Activated CD8-positive, alpha-beta memory T cell treated with anti-CD3 and anti-CD28 coated beads for 1 hour (primary cell): ENCODE data around the gene GFRA1.

Experiments used
- DNase-seq, 2 donors: peaks; one replicate each; pipeline ENCODE4 v3.0.0-alpha.2; 2020; ENCODE audit warnings: low read depth in 1 of 2; ENCODE audit errors: extremely low read depth in 1 of 2

The GFRA1 gene

GRCh38 chr10:116271593-116272439, 1.2 kb downstream of the GFRA1 start:
- no peak for DNase-seq

GRCh38 chr10:116270771-116271592, 2.0 kb downstream of the GFRA1 start:
- no peak for DNase-seq

- DNase-seq, result no peak
These were observed 2.8 kb downstream of the GFRA1 start for GRCh38 chr10:116270126-116270770.

- no peak for DNase-seq
These were observed 3.4 kb downstream of the GFRA1 start for GRCh38 chr10:116269619-116270018.

DNA sequence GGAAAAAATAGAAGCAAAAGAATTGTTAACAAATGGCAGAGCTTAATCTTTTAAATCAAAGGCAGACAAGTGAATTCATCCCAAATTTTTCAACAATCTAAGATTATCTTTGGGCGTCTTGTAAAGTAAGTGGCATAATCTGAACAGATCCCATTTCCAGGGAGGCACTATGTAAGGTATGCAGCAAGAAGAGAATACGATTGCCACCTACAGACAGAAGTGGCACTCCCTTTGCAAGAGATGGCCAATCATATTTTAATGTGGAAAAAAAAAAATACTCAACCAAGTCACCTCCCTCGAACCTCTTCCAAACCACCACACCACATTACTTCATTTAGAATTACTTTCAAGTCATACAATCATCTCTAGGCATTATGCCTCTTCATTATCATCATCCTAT, 4.0 kb downstream of the GFRA1 start:
- no peak for DNase-seq

GRCh38 chr10:116265686-116266085, 7.3 kb downstream of the GFRA1 start:
- no peak for DNase-seq

DNA sequence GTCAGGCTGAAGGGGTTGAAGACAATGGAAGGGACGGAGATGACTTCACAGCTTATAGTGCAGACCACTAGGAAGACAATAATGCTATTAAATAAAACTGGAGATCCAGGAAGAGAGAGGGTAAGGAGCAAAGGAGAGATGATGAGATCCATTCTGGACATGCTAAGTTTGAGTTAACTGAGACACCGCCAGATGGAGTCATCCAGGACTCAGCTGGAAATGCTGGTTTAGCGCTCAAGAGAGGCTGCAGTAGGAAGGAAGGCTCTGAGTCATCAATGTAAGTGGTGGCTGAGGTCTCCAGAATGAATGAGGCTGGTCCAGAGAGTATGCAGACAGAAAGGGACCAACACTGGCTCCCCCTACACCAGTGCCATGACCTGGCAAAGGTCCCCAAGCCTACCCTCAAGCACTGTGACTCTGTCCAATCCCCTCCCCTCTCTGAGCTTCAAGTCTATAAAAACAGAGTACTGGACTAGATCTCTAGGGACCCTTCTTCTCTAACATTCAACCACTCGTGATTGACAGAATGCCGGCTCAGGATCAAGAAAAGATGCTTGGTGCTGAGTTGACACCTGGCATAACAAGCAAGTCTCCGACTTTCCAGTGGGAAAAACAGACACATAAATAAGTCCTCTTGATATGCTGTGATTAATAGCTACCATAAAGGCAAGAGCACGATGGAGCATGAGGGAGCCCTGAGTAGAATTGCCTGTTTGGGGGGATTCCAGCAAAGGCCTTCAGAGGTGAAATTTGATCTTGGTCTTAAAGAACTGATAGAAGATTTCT, 8.9 kb downstream of the GFRA1 start:
- DNase-seq, result no peak

DNA sequence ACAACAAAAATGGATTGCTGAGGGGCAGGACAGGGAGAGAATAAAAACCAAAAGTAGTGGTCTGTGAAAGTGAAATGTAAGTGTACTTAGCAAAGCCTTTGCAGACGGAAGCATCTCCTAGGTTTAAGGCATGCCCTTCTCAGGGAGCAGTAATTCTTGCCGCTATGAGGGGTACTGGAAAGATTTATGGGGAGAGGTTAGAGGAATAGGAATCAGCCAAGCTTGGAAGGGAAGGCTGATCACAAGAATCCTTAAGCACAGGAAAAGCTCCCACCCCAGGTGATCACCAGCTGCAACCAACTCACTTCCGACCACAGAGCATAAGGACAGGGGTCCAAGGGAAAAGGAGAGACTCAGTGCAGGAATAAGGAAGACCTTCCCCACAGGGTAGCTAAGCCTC, 10.3 kb downstream of the GFRA1 start:
- no peak for DNase-seq

GRCh38 chr10:116260599-116260998, 12.4 kb downstream of the GFRA1 start:
- DNase-seq, result no peak

GRCh38 chr10:116259638-116260037, 13.4 kb downstream of the GFRA1 start:
- DNase-seq, result no peak

DNA sequence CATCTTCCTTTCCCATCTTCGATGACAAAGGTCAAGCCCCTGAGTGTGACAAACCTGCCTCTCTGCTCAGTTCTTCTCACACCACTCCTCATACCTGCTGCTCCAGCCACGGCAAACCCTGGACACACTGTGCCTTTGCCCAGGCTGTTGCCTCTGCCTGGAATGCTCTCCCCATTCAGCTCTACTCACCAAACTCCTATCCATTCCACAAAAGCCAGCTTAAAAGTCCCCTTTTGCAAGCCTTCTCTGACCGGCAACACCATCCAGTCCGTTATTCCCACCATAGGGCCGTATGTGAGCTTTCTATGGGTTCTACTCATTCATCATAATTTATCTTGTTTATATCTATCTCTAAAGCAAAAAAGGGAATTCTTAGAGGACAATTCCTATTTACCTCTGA, 15.2 kb downstream of the GFRA1 start:
- no peak for DNase-seq

DNA sequence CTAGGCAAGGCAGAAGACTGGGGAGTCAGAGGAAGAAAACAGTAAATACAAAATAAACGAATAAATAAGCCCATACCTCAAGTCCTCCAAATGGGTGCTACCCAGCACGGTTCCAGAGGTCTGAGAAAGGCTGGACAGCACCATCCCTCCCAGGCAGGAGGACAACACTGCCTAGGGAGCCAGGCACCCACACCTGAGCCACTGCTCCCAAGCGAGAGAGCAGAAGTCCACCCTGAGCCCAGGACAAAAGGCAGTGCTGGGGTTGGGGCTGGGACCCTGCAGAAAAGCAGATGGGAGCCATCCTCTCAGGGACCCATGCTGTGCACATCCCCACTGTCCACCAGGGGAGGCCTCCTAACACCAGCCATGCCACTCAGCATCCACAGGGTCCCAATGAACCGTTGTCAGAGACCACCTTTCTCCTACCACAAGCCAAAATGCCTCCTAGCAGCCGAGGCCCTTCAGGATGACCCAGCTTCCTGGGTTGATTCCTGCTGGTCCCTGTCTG, 16.2 kb downstream of the GFRA1 start:
- DNase-seq, result no peak

- no peak for DNase-seq
These were observed 16.9 kb downstream of the GFRA1 start for GRCh38 chr10:116255886-116256751.

DNA sequence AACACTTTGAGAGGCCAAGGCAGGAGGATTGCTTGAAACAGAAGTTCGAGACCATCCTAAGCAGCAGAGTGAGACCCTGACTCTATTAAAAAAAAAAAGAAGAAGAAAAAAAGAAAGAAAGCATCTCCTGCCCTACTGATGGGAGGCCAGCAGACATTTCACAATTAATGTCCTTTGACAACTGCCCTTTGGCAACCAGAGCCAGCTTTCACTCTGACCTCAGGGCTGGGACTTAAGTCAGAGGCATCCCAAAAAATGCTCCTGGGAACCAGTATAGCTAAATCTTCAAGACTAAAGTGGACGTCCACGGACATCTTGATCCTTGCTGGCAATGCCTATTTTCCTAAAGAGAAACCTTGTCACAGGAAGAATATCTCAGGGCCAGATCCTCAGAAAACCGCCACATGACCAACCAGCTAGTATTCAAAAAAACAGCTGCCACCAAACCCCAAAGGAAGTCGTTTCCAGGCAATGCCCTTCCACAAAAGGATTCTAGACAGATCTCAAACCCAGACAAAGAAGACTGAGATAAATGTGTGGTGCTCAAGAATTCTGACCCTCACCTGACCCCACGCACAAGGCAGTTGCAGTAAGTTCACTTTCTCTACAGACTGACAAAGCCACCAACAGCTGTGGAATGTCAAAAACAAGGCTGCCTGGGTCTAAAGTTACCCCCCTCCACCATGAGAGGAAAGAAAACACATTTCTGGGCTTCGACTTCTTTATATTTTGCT, 18.4 kb downstream of the GFRA1 start:
- DNase-seq, result no peak

DNA sequence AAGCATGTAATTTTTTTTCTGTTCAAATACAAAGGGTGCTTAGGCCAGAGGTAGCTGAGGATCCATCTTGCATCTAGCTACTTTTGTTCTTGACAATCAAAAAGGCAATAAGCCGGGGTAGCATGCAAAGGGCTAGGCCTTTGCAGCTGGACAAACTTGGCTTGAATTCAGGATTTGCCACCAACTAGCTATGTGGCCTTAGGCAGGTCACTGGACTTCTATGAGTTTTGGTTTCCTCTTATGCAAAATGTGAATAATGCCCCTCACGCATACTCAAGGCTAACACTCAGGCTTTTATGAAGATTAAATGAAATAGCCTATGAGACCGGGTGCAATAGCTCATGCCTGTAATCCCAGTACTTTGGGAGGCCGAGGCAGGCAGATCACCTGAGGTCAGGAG, 19.3 kb downstream of the GFRA1 start:
- no peak for DNase-seq

- no peak for DNase-seq
These were observed 21.2 kb downstream of the GFRA1 start for GRCh38 chr10:116251602-116252395.

DNA sequence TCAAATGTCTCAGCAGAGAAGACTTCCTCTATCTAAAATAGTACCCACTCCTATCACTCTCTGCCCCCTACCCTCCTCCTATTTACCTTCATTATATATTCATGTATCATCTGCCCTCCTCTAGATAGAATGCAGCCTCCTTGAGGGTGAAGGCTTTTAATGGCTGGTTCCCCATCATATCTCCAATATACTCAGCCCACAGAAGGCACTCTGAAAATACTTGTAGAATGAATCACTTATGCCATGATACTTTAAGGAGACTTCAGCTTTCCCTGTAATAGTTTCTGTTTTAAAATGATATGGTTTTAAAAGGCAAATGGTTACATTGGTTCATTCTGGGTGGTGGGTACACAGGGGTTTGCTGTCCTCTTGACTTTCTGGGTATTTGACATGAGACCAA, 25.3 kb downstream of the GFRA1 start:
- no peak for DNase-seq

DNA sequence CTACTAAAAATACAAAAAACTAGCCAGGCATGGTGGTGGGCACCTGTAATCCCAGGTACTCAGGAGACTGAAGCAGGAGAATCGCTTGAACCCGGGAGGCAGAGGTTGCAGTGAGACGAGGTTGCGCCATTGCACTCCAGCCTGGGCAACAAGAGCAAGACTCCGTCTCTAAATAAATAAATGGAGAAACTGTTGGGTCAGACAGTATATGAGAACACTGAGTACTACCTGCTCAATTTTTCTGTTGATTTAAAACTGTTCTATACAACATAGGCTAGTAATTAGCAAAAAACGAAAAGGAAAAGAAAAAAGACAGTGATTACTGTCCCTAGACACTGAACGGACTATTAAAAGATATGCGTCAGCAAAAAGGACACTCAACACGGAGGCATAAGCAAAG, 26.7 kb downstream of the GFRA1 start:
- DNase-seq, result no peak
